B cell (primary cell): ENCODE measurements around the gene KATNAL2.

ENCODE experiments used
- CTCF ChIP-seq: fragments of 200-600 bp; IDR thresholded peaks from one replicate; pipeline ENCODE4 v1.8.0; 2022; ENCODE audit warnings: antibody characterized with exemption, mild to moderate bottlenecking
- EZH2 ChIP-seq: IDR thresholded peaks from 2 replicates; pipeline ENCODE4 v1.6.1; 2012; ENCODE audit warnings: borderline replicate concordance, low read depth, mild to moderate bottlenecking, moderate library complexity, low read length; ENCODE audit not compliant: insufficient read depth, poor library complexity, severe bottlenecking

DNA sequence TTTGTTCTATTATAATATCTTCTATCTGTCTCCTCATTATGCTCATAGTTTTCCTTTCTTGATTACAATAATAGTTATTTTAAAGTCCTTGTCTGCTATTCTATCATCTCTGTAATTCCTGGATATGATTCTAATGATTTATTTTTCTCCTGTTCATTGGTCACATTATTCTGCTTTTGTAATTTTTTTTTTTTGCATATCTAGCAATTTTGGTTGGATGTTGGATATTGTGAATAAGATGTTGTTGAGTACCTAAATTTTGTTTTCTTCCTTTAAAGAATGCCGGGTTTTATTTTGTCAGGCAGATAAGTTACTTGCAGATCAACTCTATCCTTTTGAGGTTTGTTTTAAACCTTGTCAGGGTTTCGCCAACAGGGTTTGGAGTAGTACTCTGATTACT, 25.2 kb downstream of the KATNAL2 start:
- TF ChIP-seq CTCF: no peak
- no peak for TF ChIP-seq EZH2
